Lung (tissue), 12 donors: ENCODE data around the gene AGAP2. TPM values are rescaled to one million over a fixed set of nuclear protein-coding genes. Genes with fewer than 3 reads are reported as not detected.

Experiments used
- ATAC-seq: fragments of 200-7000 bp; cut with Tn5 transposase; one replicate; pipeline ENCODE4 v1.9.1; 2020; ENCODE audit warnings: moderate number of reproducible peaks; ENCODE audit not compliant: insufficient read depth, low FRiP score
- DNase-seq, 3 donors: peaks; one replicate each; pipeline ENCODE4 v3.0.0-alpha.2; 2013 to 2017
- H3K27ac ChIP-seq, 2 donors: one replicate each; pipeline ENCODE4 v1.5.1; 2013; ENCODE audit warnings: mild to moderate bottlenecking in 2 of 2, moderate library complexity in 2 of 2, control low read depth in 1 of 2, inconsistent platforms in 1 of 2, low read depth in 1 of 2, low read length in 1 of 2
- H3K27me3 ChIP-seq, 3 donors: one replicate each; pipeline ENCODE4 v1.5.1; 2013; ENCODE audit warnings: low read length in 2 of 3; ENCODE audit not compliant: control insufficient read depth in 3 of 3, insufficient read depth in 3 of 3
- H3K36me3 ChIP-seq, 4 donors: one replicate each; pipeline ENCODE4 v1.5.1; 2013; ENCODE audit warnings: low read length in 4 of 4, mild to moderate bottlenecking in 1 of 4, moderate library complexity in 1 of 4; ENCODE audit not compliant: control insufficient read depth in 4 of 4, insufficient read depth in 4 of 4
- H3K4me1 ChIP-seq, 5 donors: one replicate each; pipeline ENCODE4 v1.5.1; 2013; ENCODE audit warnings: low read length in 5 of 5, mild to moderate bottlenecking in 2 of 5, moderate library complexity in 1 of 5; ENCODE audit not compliant: control insufficient read depth in 5 of 5, insufficient read depth in 5 of 5
- H3K4me3 ChIP-seq: one replicate; pipeline ENCODE4 v1.5.1; 2013; ENCODE audit warnings: mild to moderate bottlenecking, control low read depth, moderate library complexity
- H3K9ac ChIP-seq, 2 donors: one replicate each; pipeline ENCODE4 v1.5.1; 2013; ENCODE audit warnings: low read length in 2 of 2, control low read depth in 1 of 2; ENCODE audit not compliant: insufficient read depth in 1 of 2
- H3K9me3 ChIP-seq, 4 donors: one replicate each; pipeline ENCODE4 v1.5.1; 2013; ENCODE audit warnings: low read length in 3 of 4, mild to moderate bottlenecking in 1 of 4, moderate library complexity in 1 of 4; ENCODE audit not compliant: control insufficient read depth in 4 of 4, insufficient read depth in 3 of 4
- WGBS, 2 donors: extraction: QIAGEN DNeasy Blood & Tissue Kit; methylation state at CpG; one replicate each; pipeline ENCODE4 v1.1.7; 2013; 5-methylcytosine and 5-hydroxymethylcytosine counted together
- polyA plus RNA-seq, 2 donors: library from polyadenylated mRNA; stranded (reverse); fragments of 200-250 nt; gene quantifications; one replicate each; pipeline ENCODE4 v1.2.1, GENCODE V29; 2013
- total RNA-seq, 2 donors: library from RNA; depleted of rRNA in 1 of 2; stranded (reverse); fragments of >200 nt in 1 of 2; gene quantifications; one replicate each; pipeline ENCODE4 v1.2.1, GENCODE V29; 2014 to 2021
- TF ChIP-seq, protein P1 (sequence below): IDR thresholded peaks from 2 replicates; pipeline ENCODE4 v1.5.1; 2012; ENCODE audit warnings: mild to moderate bottlenecking; ENCODE audit errors: control extremely low read depth, extremely low read depth
- donor health status: control.
- donor health status: control.
- donor health status: Bipolar disorder and iron deficiency.
- donor health status: healthy.
- donor health status: DM: yes; HTN: yes; CAD: no.

Gene AGAP2
- total and polyA plus RNA-seq, 4 donors, result 1.4 to 4.8 (median 3.0) TPM

DNA sequence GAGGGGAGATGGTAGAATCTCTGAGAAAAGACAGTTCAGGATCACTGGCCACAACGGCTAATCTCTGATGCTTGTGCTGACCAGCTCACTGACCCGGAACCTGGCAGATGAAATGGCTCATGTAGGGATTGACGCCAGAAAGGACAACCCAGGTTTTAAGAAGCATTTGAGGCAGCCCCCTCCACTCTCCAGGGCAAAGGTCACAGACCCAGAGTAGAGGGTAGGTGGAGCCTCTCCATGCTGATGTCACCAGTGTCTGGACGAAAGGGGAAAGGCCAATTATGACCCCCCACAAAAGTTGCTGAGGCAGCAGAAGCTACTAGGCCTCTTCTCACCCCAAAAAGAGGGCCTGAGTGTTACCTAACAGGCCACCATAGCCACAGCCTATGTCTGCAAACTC, 32.2 kb upstream of the AGAP2 start:
- WGBS, 2 donors, result 85 to 88% methylated on average over 4 of the region's 4 CpGs

DNA sequence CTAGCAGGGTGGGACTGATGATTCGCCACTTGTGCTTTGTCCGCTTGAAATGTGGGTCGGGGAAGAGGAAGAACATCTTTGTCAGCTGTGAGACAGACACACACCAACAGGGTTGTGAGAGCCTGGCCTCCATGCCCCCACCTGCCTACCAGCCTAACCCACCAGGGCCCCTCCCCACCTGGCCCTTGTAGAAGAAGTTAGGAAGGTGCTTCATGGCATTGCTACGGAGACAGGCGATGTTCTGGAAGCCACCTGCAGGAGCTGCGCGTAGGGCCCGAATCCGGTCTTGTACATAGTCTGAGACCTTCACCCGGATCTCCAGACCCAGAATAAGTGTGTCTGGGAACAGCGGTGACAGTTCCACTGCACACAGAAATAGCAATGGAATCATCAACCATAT, 31.1 kb upstream of the AGAP2 start:
- ATAC-seq (no peak), DNase-seq (no peak)
- TF ChIP-seq, protein P1, sequence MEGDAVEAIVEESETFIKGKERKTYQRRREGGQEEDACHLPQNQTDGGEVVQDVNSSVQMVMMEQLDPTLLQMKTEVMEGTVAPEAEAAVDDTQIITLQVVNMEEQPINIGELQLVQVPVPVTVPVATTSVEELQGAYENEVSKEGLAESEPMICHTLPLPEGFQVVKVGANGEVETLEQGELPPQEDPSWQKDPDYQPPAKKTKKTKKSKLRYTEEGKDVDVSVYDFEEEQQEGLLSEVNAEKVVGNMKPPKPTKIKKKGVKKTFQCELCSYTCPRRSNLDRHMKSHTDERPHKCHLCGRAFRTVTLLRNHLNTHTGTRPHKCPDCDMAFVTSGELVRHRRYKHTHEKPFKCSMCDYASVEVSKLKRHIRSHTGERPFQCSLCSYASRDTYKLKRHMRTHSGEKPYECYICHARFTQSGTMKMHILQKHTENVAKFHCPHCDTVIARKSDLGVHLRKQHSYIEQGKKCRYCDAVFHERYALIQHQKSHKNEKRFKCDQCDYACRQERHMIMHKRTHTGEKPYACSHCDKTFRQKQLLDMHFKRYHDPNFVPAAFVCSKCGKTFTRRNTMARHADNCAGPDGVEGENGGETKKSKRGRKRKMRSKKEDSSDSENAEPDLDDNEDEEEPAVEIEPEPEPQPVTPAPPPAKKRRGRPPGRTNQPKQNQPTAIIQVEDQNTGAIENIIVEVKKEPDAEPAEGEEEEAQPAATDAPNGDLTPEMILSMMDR, result no peak
- Histone ChIP-seq H3K4me1 (peaks cover 6 to 39% (median 15%) of the 10 kb centered on the region in 5 donors), H3K4me3 (no peak overlapping the region), H3K9ac (no peak overlapping the region), H3K27me3 (peaks cover 0 to 29% (median 26%) of the 10 kb centered on the region in 3 donors), H3K9me3 (no peaks in the 10 kb centered on the region), H3K36me3 (peaks cover 3 to 13% (median 10%) of the 10 kb centered on the region in 4 donors), H3K27ac (no peak overlapping the region)
- WGBS, 2 donors, result 97 to 99% methylated on average over 11 of the region's 11 CpGs

More for the DNA sequence above, 32.2 kb upstream of the AGAP2 start:
- H3K9me3 ChIP-seq, result no peaks in the 10 kb centered on the region
- peaks cover 6 to 30% (median 10%) of the 10 kb centered on the region in 5 donors for H3K4me1 ChIP-seq
- ATAC-seq (no peak), DNase-seq (no peak)
- TF ChIP-seq, protein P1, result no peak
- H3K36me3 ChIP-seq, result peaks cover 3 to 13% (median 11%) of the 10 kb centered on the region in 4 donors
- peaks cover 0 to 17% (median 16%) of the 10 kb centered on the region in 3 donors for H3K27me3 ChIP-seq
- no peak overlapping the region for H3K9ac ChIP-seq
- H3K27ac ChIP-seq, result no peak overlapping the region
- H3K4me3 ChIP-seq, result no peak overlapping the region

DNA sequence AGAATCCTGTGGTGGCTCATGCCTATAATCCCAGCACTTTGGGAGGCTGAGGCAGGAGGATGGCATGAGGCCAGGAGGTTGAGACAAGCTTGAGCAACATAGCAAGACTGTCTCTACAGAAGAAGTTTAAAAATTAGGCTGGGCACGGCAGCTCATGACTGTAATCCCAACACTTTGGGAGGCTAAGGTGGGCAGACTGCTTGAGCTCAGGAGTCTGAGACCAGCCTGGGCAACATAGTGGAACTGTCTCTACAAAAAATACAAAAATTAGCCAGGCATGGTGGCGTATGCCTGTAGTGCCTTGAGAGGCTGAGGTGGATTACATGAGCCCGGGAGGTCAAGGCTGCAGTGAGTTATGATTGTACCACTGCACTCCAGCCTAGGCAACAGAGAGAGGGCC, 29.3 kb upstream of the AGAP2 start:
- Histone ChIP-seq H3K27ac (no peak overlapping the region), H3K27me3 (peaks cover 0 to 46% (median 44%) of the 10 kb centered on the region in 3 donors), H3K36me3 (peaks cover 3 to 13% (median 8%) of the 10 kb centered on the region in 4 donors), H3K9me3 (no peaks in the 10 kb centered on the region), H3K4me1 (peaks cover 6 to 35% (median 15%) of the 10 kb centered on the region in 5 donors), H3K9ac (no peak overlapping the region), H3K4me3 (no peak overlapping the region)
- TF ChIP-seq, protein P1, result no peak
- ATAC-seq, result no peak
- DNase-seq, result no peak
- 90 to 92% methylated on average over 3 of the region's 3 CpGs for WGBS, 2 donors

DNA sequence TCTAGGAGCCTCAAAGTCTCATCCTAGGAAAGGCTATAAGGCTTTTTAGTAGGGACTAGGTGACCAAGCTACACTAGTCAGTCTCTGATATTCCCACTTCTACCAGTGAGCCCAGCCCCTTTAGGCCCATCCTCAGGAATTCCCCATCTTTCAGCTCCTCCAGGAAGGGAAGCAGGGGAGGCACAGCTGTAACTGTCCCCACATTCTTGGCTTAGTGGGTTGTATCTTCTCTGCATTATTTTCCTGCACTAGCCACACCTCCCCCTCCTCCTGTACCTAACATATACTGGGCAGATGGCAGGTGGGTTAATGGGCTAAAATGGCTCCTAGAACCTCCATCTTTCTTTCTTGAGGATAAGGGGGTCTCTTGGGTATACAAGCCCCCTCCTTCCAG, 28.8 kb upstream of the AGAP2 start:
- H3K4me1 ChIP-seq, result peaks cover 6 to 35% (median 15%) of the 10 kb centered on the region in 5 donors

More for the DNA sequence above, 28.8 kb upstream of the AGAP2 start:
- Histone ChIP-seq H3K9me3 (no peaks in the 10 kb centered on the region), H3K27me3 (peaks cover 0 to 48% (median 47%) of the 10 kb centered on the region in 3 donors), H3K4me3 (no peak overlapping the region), H3K36me3 (peaks cover 3 to 13% (median 8%) of the 10 kb centered on the region in 4 donors), H3K9ac (no peak overlapping the region), H3K27ac (no peak overlapping the region)
- ATAC-seq (no peak), DNase-seq (no peak)
- TF ChIP-seq, protein P1, result no peak
